ENCODE results near the gene ZNF33B.
A peak's percentile ranks its signal among the peaks of the same experiment; 100 is the strongest.

The ZNF33B gene

DNA sequence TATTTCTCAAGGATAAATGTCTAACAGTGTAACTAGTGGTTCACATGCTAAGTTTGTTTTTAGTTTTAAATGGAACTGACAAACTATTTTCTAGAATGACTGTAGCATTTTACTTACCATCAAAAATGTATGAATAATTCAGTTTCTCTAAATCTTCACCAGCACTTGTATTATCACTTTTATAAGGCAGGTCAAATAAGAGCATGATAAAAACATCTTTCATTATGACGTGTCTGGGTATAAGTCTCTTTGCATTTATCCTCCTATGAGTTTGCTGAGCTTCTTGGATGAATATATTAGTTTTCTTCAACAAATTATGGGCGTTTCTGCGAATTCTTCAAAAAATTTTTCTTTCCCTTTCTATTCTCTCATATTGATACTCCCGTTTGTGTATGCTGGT is 19.9 kb downstream of the ZNF33B start:
- no peak for DNase-seq (ENCODE audit: low read depth)
- TF ChIP-seq, protein P1, sequence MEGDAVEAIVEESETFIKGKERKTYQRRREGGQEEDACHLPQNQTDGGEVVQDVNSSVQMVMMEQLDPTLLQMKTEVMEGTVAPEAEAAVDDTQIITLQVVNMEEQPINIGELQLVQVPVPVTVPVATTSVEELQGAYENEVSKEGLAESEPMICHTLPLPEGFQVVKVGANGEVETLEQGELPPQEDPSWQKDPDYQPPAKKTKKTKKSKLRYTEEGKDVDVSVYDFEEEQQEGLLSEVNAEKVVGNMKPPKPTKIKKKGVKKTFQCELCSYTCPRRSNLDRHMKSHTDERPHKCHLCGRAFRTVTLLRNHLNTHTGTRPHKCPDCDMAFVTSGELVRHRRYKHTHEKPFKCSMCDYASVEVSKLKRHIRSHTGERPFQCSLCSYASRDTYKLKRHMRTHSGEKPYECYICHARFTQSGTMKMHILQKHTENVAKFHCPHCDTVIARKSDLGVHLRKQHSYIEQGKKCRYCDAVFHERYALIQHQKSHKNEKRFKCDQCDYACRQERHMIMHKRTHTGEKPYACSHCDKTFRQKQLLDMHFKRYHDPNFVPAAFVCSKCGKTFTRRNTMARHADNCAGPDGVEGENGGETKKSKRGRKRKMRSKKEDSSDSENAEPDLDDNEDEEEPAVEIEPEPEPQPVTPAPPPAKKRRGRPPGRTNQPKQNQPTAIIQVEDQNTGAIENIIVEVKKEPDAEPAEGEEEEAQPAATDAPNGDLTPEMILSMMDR (IDR thresholded peaks at IDR 0.05; ENCODE audit: insufficient read depth, low read depth, low read length, missing control alignments) = no peak
- H3K4me3 ChIP-seq (ENCODE audit: low read length) = no peak overlapping the region

DNA sequence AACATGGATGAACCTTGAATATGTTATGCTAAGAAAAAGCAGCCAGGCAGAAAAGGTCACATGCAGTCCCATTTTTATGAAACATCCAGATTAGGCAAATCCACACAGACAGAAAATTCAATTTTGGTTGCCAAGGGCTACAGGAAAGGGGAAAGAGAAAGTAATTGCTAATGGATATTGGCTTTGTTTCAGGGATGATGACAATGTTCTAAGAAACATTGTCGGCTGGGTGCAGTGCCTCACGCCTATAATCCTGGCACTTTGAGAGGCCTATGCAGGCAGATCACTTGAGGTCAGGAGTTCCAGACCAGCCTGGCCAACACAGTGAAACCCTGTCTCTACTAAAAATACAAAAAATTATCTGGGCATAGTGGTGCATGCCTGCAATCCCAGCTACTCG is 23.0 kb downstream of the ZNF33B start:
- DNase-seq (ENCODE audit: low read depth) = no peak
- no peak overlapping the region for H3K4me3 ChIP-seq (ENCODE audit: low read length)
- TF ChIP-seq, protein P1 (IDR thresholded peaks at IDR 0.05; ENCODE audit: insufficient read depth, low read depth, low read length, missing control alignments) = no peak

DNA sequence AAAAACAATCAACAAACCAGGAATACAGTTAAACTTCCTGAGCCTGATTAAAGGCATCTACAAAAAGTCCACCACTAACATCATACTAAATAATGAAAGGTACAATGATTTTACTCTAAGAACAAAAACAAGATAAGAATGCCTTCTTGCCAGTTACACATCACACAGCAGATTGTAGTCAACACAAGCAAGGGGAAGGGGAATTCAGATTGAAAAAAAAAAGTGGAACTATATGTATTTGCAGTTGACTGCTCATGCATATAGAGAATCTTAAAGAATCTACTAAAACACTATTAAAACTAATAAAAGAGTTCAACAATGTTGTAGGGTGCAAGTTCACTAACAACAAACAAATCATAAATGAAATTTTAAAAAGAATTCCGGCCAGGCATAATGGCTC is 28.5 kb downstream of the ZNF33B start:
- H3K4me3 ChIP-seq (ENCODE audit: low read length) = no peak overlapping the region
- TF ChIP-seq, protein P1 (IDR thresholded peaks at IDR 0.05; ENCODE audit: insufficient read depth, low read depth, low read length, missing control alignments) = no peak
- DNase-seq (ENCODE audit: low read depth) = no peak

DNA sequence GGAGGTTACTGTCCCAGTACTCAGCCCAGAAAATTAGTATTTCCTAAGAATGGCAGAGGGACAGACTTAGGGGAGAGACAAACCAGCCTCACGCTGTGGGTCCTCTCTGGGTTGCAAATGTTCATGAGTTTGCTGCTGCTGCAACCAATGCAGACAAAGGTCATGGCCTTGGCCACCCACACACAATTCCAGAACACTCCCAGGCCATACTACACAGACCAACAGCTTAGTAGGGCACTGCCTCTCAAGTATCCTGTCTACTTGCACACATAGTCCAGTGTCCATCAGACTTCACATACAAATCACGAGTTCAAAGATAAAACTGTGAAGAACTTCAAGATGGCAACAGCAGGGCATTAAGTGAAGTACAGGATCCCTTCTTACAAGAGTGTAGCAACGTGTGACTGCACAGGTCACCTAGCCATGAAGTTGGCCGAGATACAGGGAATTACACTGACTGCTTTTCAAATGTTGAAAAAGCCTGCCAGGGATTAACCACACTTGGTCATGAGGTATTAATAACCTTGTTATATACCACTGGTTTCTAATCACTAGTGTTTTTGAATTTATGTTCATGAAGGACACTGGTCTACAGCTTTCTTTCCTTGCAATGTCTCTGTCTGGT is 40.0 kb downstream of the ZNF33B start:
- H3K4me3 ChIP-seq (ENCODE audit: low read length) = no peak overlapping the region
- TF ChIP-seq, protein P1 (IDR thresholded peaks at IDR 0.05; ENCODE audit: insufficient read depth, low read depth, low read length, missing control alignments) = no peak
- no peak for DNase-seq (ENCODE audit: low read depth)

DNA sequence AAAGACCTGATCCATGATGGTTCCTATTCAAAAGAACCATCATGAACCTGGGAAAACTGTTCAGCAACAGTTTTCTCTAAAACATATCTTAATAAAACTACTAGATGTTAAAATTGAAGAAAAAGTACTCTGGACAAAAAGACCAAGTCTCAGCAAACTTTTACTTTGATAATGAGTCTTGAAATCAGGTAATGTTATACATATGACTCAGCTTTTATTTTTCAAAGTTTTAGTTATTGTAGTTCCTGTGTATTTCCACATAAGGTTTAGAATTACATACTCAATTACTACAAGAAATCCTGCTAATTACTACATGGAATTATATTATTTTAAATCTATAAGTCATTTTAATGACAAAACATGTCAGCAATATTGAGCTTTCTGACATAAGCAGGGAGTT is 42.2 kb downstream of the ZNF33B start:
- TF ChIP-seq, protein P1 (IDR thresholded peaks at IDR 0.05; ENCODE audit: insufficient read depth, low read depth, low read length, missing control alignments) = no peak
- DNase-seq (ENCODE audit: low read depth) = no peak
- no peak overlapping the region for H3K4me3 ChIP-seq (ENCODE audit: low read length)

DNA sequence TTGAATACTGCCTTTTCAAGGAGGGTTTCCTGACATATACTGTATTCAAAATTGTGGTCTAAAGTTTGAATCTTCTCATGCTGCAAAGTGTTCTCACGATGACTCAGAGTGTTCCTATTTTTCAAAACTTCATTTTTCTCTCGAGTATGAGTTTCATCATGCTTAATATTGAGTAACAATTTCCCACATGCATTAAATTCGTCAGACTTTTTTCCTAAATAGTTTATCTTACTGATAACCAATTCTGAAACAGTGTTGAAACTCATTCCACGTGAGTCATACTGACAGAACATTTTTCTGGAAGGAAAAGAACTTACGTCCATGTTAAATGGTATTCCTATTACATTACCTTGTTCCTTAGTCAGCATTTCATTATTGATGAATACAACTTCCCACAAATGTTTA is 44.1 kb downstream of the ZNF33B start:
- TF ChIP-seq, protein P1 (IDR thresholded peaks at IDR 0.05; ENCODE audit: insufficient read depth, low read depth, low read length, missing control alignments) = no peak
- DNase-seq (ENCODE audit: low read depth) = peak; percentile 65
- no peak overlapping the region for H3K4me3 ChIP-seq (ENCODE audit: low read length)

DNA sequence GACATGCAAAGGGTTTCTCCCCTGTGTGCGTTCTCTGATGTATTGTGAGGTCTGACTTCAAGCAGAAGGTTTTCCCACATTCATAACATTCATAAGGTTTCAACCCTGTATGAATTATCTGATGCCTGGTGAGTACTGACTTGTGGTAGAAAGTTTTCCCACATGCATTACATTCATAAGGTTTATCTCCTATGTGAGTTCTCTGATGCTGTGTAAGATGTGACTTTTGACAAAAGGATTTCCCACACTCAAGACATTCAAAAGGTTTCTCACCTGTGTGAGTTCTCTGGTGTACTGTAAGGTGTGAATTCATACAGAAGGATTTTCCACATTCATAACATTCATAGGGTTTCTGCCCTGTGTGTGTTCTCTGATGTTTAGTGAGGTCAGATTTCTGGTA is 45.1 kb downstream of the ZNF33B start:
- no peak for DNase-seq (ENCODE audit: low read depth)
- TF ChIP-seq, protein P1 (IDR thresholded peaks at IDR 0.05; ENCODE audit: insufficient read depth, low read depth, low read length, missing control alignments) = no peak
- H3K4me3 ChIP-seq (ENCODE audit: low read length) = no peak overlapping the region

Data from epithelial cell of esophagus (primary cell).